CD4-positive, alpha-beta memory T cell (primary cell): ENCODE data around the gene KCNQ2. TPM values are rescaled to one million over a fixed set of nuclear protein-coding genes. Genes with fewer than 3 reads are reported as not detected.

ENCODE experiments used
- CTCF ChIA-PET: fragments of 350-600 bp; sonication (Branson Sonifier 250); formaldehyde crosslinking; loops from one replicate; lab custom pipeline; 2021; ENCODE audit warnings: inconsistent platforms; ENCODE audit not compliant: partially characterized antibody; lab: Charles Lee
- POLR2A ChIA-PET: fragments of 350-600 bp; sonication (Branson Sonifier 250); formaldehyde crosslinking; loops from one replicate; lab custom pipeline; 2021; ENCODE audit not compliant: partially characterized antibody; lab: Charles Lee
- DNase-seq, 5 donors: peaks; one replicate each; pipeline versions ENCODE4 v3.0.0 to v3.0.0-alpha.2; 2020 to 2022; ENCODE audit warnings: mixed read lengths in 1 of 5
- H3K27ac ChIP-seq: one replicate; pipeline ENCODE4 v1.7.0; 2013; ENCODE audit warnings: low read depth, low read length
- H3K27me3 ChIP-seq: 2 replicates; pipeline ENCODE4 v1.7.0; 2013; ENCODE audit warnings: mild to moderate bottlenecking, low read length, moderate library complexity; ENCODE audit not compliant: insufficient read depth
- H3K36me3 ChIP-seq: 2 replicates; pipeline ENCODE4 v1.7.0; 2013; ENCODE audit warnings: mild to moderate bottlenecking, low read length, moderate library complexity; ENCODE audit not compliant: insufficient read depth
- H3K4me1 ChIP-seq: 2 replicates; pipeline ENCODE4 v1.7.0; 2013; ENCODE audit warnings: mild to moderate bottlenecking, low read length, moderate library complexity; ENCODE audit not compliant: insufficient read depth
- H3K4me3 ChIP-seq, 2 donors: one replicate each; pipeline ENCODE4 v1.7.0; 2013; ENCODE audit warnings: low read length in 2 of 2, mild to moderate bottlenecking in 1 of 2
- H3K9me3 ChIP-seq, 2 donors: one replicate each; pipeline ENCODE4 v1.7.0; 2013; ENCODE audit warnings: low read length in 2 of 2, control low read depth in 1 of 2; ENCODE audit not compliant: control insufficient read depth in 1 of 2
- H3K27ac Mint-ChIP-seq, 7 donors: one replicate each; pipeline ENCODE4 v1.8.0; 2020 to 2021; ENCODE audit warnings: mixed read lengths in 7 of 7, mild to moderate bottlenecking in 6 of 7, inconsistent platforms in 3 of 7, moderate library complexity in 3 of 7
- H3K27me3 Mint-ChIP-seq, 2 donors: one replicate each; pipeline ENCODE4 v1.8.0; 2020 to 2021; ENCODE audit warnings: mixed read lengths in 2 of 2
- H3K36me3 Mint-ChIP-seq, 2 donors: one replicate each; pipeline ENCODE4 v1.8.0; 2020 to 2021; ENCODE audit warnings: mixed read lengths in 2 of 2, inconsistent platforms in 1 of 2, mild to moderate bottlenecking in 1 of 2
- H3K4me1 Mint-ChIP-seq, 4 donors: one replicate each; pipeline ENCODE4 v1.8.0; 2020 to 2021; ENCODE audit warnings: mixed read lengths in 4 of 4, mild to moderate bottlenecking in 1 of 4
- H3K4me3 Mint-ChIP-seq, 8 donors: one replicate each; pipeline ENCODE4 v1.8.0; 2020 to 2021; ENCODE audit warnings: mixed read lengths in 8 of 8, mild to moderate bottlenecking in 7 of 8, moderate library complexity in 6 of 8, inconsistent platforms in 3 of 8
- H3K9me3 Mint-ChIP-seq, 8 donors: one replicate each; pipeline ENCODE4 v1.8.0; 2020 to 2021; ENCODE audit warnings: mixed read lengths in 8 of 8, mild to moderate bottlenecking in 5 of 8, inconsistent platforms in 3 of 8, moderate library complexity in 1 of 8
- intact Hi-C: fragments of 100-400 bp; cut with micrococcal nuclease; formaldehyde crosslinking; loops from one replicate; pipeline ENCODE4 v1.15.1; 2023
- polyA plus RNA-seq, 2 donors: library from polyadenylated mRNA; unstranded; fragments of 300-500 nt; fragmentation: Illumina TruSeq; gene quantifications; one replicate each; pipeline ENCODE4 v1.2.3, GENCODE V29; 2021
- total RNA-seq, 2 experiments: library from RNA; stranded (reverse); gene quantifications; one replicate each; pipeline ENCODE4 v1.2.3, GENCODE V29; 2021

Gene KCNQ2
- total and polyA plus RNA-seq, 4 experiments from 2014 or later, result not detected

DNA sequence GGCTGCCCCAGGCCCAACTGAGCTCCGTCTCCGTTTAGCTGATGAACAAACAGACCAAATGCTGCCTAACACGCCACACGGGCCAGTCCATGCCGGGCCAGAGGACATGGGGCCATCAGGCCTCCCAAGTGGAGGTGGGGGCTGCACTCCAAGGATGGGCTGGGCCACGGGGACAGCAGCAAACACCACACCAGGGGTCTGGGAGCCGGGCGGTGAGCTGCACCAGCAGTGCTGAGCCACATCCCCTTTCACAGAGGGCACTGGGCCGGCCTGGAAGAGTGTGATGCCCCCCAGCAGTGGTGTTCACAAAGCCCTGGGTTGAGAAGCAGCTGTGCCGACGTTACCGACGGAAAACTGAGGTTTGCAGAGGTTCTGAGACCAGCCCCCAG, 2.7 kb downstream of the KCNQ2 start:
- CTCF ChIA-PET, result no interaction called here
- peaks cover 24 to 25% of the 10 kb centered on the region in 2 donors for H3K27me3 Mint-ChIP-seq
- Histone ChIP-seq H3K27me3 (peaks cover 8% of the 10 kb centered on the region), H3K27ac (no peak overlapping the region), H3K9me3 (no peaks in the 10 kb centered on the region), H3K36me3 (no peaks in the 10 kb centered on the region), H3K4me3 (no peak overlapping the region), H3K4me1 (peaks cover 5% of the 10 kb centered on the region)
- no peak for DNase-seq
- POLR2A ChIA-PET, result no interaction called here
- H3K36me3 Mint-ChIP-seq, result no peaks in the 10 kb centered on the region
- peaks cover 0 to 8% (median 3%) of the 10 kb centered on the region in 4 donors for H3K4me1 Mint-ChIP-seq
- no peaks in the 10 kb centered on the region for H3K9me3 Mint-ChIP-seq
- H3K27ac Mint-ChIP-seq, result no peak overlapping the region
- intact Hi-C loops, result no loop called here
- H3K4me3 Mint-ChIP-seq, result peak overlapping the region in 1 of 8 donors; percentile 36

DNA sequence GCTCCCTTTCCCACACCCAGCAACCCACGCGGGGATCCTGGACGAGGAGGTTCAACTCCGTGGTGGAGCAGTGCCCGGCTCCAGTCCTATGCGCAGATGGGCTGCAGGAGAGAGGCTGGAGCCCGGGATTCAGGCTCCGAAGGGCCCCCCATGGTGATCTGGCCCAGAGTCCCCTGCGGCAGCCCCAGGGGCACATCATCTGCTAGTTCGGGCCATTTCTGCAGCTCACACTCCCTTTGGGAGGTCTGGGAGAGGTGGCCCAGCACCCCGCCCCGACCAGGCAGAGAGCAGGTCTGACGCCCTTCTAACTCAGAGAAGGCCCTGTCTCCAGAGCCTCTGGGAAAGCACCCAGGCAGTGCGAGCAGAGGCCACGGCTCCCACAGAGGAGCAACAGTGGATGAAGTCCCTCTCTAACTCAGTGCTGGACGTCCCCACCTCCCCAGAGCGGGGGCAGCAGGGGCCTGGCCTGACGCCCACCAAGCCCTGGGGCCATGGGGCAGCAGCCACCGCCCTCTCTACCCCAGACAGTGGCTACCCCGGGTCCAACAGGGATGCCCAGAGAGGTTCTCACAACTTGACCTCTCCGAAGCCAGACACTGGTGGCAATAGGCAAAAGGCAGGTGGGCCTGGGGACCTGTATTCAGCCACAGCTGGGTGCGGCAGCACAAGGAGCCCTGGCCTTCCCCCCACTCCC, 3.3 kb downstream of the KCNQ2 start:
- POLR2A ChIA-PET, result no interaction called here
- H3K4me1 ChIP-seq, result peaks cover 5% of the 10 kb centered on the region
- no peak overlapping the region for H3K4me3 ChIP-seq
- peaks cover 8% of the 10 kb centered on the region for H3K27me3 ChIP-seq
- intact Hi-C loops, result no loop called here
- Mint-ChIP-seq H3K9me3 (no peaks in the 10 kb centered on the region), H3K4me1 (peaks cover 0 to 4% (median 2%) of the 10 kb centered on the region in 4 donors), H3K4me3 (no peak overlapping the region), H3K27ac (no peak overlapping the region), H3K27me3 (peaks cover 23 to 29% of the 10 kb centered on the region in 2 donors), H3K36me3 (no peaks in the 10 kb centered on the region)
- H3K9me3 ChIP-seq, result no peaks in the 10 kb centered on the region
- no peak for DNase-seq
- no peak overlapping the region for H3K27ac ChIP-seq
- CTCF ChIA-PET, result no interaction called here
- no peaks in the 10 kb centered on the region for H3K36me3 ChIP-seq

DNA sequence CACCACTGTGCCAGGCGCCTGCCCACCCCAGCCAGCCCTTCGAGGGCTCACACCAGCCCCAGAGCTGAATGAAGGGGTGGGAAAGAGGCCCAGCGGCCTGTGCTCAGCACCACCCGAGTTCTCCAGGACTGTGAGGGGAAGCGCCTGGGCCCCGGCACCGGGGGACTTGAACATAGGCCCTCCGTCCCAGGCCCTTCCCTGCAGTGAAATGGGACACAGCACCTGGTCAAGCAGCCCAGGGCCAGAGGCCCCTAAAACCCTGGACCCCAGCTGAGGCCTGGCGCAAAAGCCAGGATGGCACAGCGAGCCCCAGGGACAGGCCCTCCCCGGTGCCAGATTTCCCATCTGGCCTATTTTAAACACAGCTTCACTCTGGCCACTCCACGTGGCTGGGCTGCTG, 4.0 kb downstream of the KCNQ2 start:
- Histone ChIP-seq H3K4me3 (no peak overlapping the region), H3K36me3 (no peaks in the 10 kb centered on the region), H3K27me3 (peaks cover 8% of the 10 kb centered on the region), H3K27ac (no peak overlapping the region), H3K9me3 (no peaks in the 10 kb centered on the region), H3K4me1 (no peaks in the 10 kb centered on the region)
- Mint-ChIP-seq H3K4me3 (no peak overlapping the region), H3K4me1 (no peaks in the 10 kb centered on the region), H3K27me3 (peaks cover 23 to 27% of the 10 kb centered on the region in 2 donors), H3K9me3 (no peaks in the 10 kb centered on the region), H3K36me3 (no peaks in the 10 kb centered on the region), H3K27ac (no peak overlapping the region)
- ChIA-PET POLR2A (no interaction called here), CTCF (no interaction called here)
- no peak for DNase-seq
- intact Hi-C loops, result no loop called here

DNA sequence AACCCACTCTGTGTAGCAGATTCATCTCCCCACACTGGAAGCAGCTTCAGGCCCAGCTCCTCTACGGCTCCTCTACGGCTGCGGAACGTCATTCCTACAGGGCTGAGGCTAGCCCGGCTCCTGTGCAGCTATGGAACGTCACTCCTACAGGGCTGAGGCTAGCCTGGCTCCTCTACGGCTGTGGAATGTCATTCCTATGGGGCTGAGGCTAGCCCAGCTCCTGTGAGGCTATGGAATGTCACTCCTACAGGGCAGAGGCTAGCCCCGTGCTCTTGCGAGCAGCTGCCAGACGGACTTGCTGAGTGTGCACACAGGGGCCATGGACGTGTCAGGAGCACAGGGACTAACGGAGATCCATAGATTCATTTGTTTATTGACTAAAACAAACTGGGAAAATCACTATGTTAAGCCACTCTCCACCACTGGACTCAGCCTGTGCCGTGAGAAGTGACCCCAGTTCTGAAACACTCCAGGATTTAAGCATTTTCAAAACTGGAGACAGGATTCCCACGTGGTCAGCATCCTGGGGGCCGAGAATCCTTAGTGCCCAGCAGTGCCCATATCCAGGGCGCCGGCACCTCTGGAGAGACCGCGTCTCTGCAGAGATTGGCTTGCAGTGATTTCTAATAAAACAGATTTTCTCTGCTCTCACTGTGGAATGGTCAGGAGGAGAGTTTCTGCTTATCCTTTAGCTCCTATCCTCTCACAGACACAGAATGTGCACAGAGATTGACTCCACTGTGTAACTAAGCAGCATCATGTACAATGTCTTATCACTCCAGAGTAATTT, 5.0 kb downstream of the KCNQ2 start:
- intact Hi-C loops, result no loop called here
- POLR2A ChIA-PET, result no interaction called here
- DNase-seq, result no peak
- H3K4me1 ChIP-seq, result no peaks in the 10 kb centered on the region
- H3K27ac ChIP-seq, result no peak overlapping the region
- CTCF ChIA-PET, result interaction anchor here (0.9 kb wide), 1 partner anchor 29 kb away, joined by 3 read pairs; no protein-coding TSS in a partner anchor
- H3K36me3 ChIP-seq, result no peaks in the 10 kb centered on the region
- H3K9me3 ChIP-seq, result no peaks in the 10 kb centered on the region
- Mint-ChIP-seq H3K9me3 (peaks cover 0 to 2% (median 0%) of the 10 kb centered on the region in 8 donors), H3K27ac (no peak overlapping the region), H3K4me1 (no peaks in the 10 kb centered on the region), H3K4me3 (no peak overlapping the region), H3K36me3 (no peaks in the 10 kb centered on the region), H3K27me3 (peaks cover 29 to 31% of the 10 kb centered on the region in 2 donors)
- no peak overlapping the region for H3K4me3 ChIP-seq
- H3K27me3 ChIP-seq, result peaks cover 4% of the 10 kb centered on the region

DNA sequence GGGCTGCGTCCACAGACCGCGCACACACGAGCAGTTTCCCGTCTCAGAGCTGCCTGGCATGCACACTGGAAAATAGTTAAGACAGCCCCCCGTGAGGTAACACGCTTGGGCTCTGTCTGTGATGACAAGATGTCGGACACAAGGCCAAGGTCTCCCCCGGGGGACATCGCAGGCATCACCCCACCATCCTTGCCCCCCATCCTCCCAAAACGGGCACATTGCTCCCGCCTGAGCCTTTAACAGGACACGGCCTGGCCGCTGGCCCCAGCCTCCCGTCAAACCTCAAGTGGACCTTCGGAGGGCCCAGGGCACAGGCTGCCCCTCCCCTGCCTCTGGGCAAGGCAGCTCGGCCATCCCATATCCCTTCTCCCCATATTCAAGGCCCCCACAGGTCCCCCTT, 5.6 kb downstream of the KCNQ2 start:
- Histone ChIP-seq H3K27me3 (peaks cover 4% of the 10 kb centered on the region), H3K9me3 (no peaks in the 10 kb centered on the region), H3K4me1 (no peaks in the 10 kb centered on the region), H3K36me3 (no peaks in the 10 kb centered on the region), H3K4me3 (no peak overlapping the region), H3K27ac (no peak overlapping the region)
- Mint-ChIP-seq H3K27me3 (peaks cover 31 to 32% of the 10 kb centered on the region in 2 donors), H3K36me3 (no peaks in the 10 kb centered on the region), H3K4me3 (no peak overlapping the region), H3K9me3 (peaks cover 0 to 2% (median 0%) of the 10 kb centered on the region in 8 donors), H3K27ac (no peak overlapping the region), H3K4me1 (no peaks in the 10 kb centered on the region)
- intact Hi-C loops, result no loop called here
- POLR2A ChIA-PET, result no interaction called here
- CTCF ChIA-PET, result interaction anchor here (0.9 kb wide), 1 partner anchor 29 kb away, joined by 3 read pairs; no protein-coding TSS in a partner anchor
- no peak for DNase-seq

DNA sequence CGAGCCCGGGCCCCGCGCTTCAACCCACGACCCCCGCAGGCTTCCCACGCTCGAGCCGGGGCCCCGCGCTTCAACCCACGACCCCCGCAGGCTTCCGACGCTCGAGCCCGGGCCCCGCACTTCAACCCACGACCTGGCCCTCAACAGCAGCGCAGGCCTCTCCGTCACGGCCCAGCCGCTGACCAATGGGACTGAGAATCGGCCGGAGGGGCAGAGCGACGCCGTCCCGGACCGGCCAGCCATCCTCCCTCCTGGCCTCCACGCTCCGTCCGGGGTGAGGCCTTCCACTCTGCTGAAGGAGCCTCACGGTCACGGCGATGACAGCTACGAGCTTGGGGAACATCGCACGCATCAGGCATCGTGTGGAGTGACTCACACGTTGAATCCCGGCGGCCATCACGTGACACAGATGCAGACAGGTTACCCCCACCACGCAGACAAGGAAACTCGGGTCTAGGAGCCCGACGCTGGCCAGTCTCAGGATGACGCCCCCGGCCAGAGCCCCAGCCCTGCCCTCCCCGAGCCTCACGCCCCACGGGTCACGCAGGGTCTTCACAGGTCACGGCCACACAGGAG, 6.1 kb downstream of the KCNQ2 start:
- H3K4me3 Mint-ChIP-seq, result no peak overlapping the region
- H3K27ac ChIP-seq, result no peak overlapping the region
- H3K27me3 ChIP-seq, result peaks cover 4% of the 10 kb centered on the region
- H3K27me3 Mint-ChIP-seq, result peaks cover 31 to 32% of the 10 kb centered on the region in 2 donors
- CTCF ChIA-PET, result interaction anchor here (0.9 kb wide), 1 partner anchor 30 kb away, joined by 3 read pairs; no protein-coding TSS in a partner anchor
- H3K36me3 Mint-ChIP-seq, result no peaks in the 10 kb centered on the region
- H3K9me3 ChIP-seq, result no peaks in the 10 kb centered on the region
- DNase-seq, result no peak
- intact Hi-C loops, result no loop called here
- H3K36me3 ChIP-seq, result no peaks in the 10 kb centered on the region
- H3K4me1 Mint-ChIP-seq, result no peaks in the 10 kb centered on the region
- no peak overlapping the region for H3K4me3 ChIP-seq
- POLR2A ChIA-PET, result no interaction called here
- H3K4me1 ChIP-seq, result no peaks in the 10 kb centered on the region
- peaks cover 0 to 2% (median 0%) of the 10 kb centered on the region in 8 donors for H3K9me3 Mint-ChIP-seq
- no peak overlapping the region for H3K27ac Mint-ChIP-seq
